ENCODE results near the gene PPP6R1. TPM values are rescaled to one million over a fixed set of nuclear protein-coding genes. Genes with fewer than 3 reads are reported as not detected.

The PPP6R1 gene
- polyA plus RNA-seq, 1 donor = 65.1 TPM

DNA sequence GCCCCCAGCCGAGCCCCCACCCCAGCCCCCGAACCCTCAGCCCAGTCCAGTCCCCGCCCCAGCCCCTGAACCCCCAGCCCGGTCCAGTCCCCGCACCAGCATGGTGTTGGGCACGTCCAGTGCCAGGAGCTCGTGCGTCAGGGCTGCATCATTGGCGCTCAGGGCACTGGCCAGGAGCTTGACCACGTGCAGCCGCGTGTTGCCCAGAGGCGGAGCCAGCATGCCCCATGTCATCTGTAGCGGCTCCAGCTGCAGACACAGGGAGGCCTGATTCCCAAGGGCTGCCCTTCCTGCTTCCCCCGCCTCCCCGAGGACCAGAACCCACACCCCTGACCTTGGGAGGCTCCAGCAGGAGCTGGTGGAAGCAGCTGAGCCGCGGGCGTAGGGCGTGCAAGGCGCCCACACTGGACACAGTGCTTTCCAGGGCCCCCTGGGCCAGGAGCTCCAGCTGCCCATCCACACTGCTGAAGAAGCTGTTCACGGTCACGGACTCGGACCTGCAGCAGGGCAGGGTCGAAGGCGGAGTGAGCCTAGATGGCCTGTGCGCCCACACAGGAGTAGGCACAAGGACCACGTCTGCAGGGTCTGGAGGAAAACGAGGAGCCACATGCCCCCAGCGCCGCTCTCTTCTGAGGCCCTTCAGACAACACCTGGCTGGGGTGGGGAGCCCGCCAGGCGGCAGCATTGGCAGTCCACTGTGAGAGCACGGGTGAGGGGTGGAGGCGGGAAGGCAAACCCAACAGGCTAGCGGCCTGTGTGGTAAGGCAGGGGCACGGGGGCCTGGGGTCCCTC is 17.5 kb downstream of the PPP6R1 start:
- H3K9me3 ChIP-seq (ENCODE audit: control insufficient read depth, low read depth, low read length) = no peaks in the 10 kb centered on the region
- no peak for DNase-seq
- no peaks in the 10 kb centered on the region for H3K27me3 ChIP-seq (ENCODE audit: control insufficient read depth, insufficient read depth, low read length)
- no peak overlapping the region for H3K27ac ChIP-seq (ENCODE audit: low read length)
- H3K4me3 ChIP-seq (ENCODE audit: low read length) = no peak overlapping the region
- no peaks in the 10 kb centered on the region for H3K4me1 ChIP-seq (ENCODE audit: control insufficient read depth, insufficient read depth, low read length)
- H3K36me3 ChIP-seq (ENCODE audit: control insufficient read depth, insufficient read depth, low read length) = peaks cover 90% of the 10 kb centered on the region
- WGBS (ENCODE audit: insufficient coverage, low lambda C conversion rate) = no CpG with 5 or more reads among the region's 37 CpGs

- Histone ChIP-seq H3K27ac (ENCODE audit: low read length) (no peak overlapping the region), H3K4me1 (ENCODE audit: control insufficient read depth, insufficient read depth, low read length) (no peaks in the 10 kb centered on the region), H3K4me3 (ENCODE audit: low read length) (no peak overlapping the region), H3K9me3 (ENCODE audit: control insufficient read depth, low read depth, low read length) (no peaks in the 10 kb centered on the region), H3K27me3 (ENCODE audit: control insufficient read depth, insufficient read depth, low read length) (no peaks in the 10 kb centered on the region), H3K36me3 (ENCODE audit: control insufficient read depth, insufficient read depth, low read length) (peaks cover 90% of the 10 kb centered on the region)
- no CpG with 5 or more reads among the region's 6 CpGs for WGBS (ENCODE audit: insufficient coverage, low lambda C conversion rate)
- DNase-seq = no peak
These were observed 18.1 kb downstream of the PPP6R1 start for GRCh38 chr19:55240713-55241020.

- Histone ChIP-seq H3K4me3 (ENCODE audit: low read length) (no peak overlapping the region), H3K36me3 (ENCODE audit: control insufficient read depth, insufficient read depth, low read length) (peaks cover 88% of the 10 kb centered on the region), H3K27ac (ENCODE audit: low read length) (no peak overlapping the region), H3K9me3 (ENCODE audit: control insufficient read depth, low read depth, low read length) (no peaks in the 10 kb centered on the region), H3K27me3 (ENCODE audit: control insufficient read depth, insufficient read depth, low read length) (no peaks in the 10 kb centered on the region), H3K4me1 (ENCODE audit: control insufficient read depth, insufficient read depth, low read length) (no peaks in the 10 kb centered on the region)
- WGBS (ENCODE audit: insufficient coverage, low lambda C conversion rate) = no CpG with 5 or more reads among the region's 12 CpGs
- no peak for DNase-seq
These were observed 19.8 kb downstream of the PPP6R1 start for GRCh38 chr19:55239004-55239403.

GRCh38 chr19:55238030-55238429 is 20.8 kb downstream of the PPP6R1 start:
- Histone ChIP-seq H3K27ac (ENCODE audit: low read length) (no peak overlapping the region), H3K27me3 (ENCODE audit: control insufficient read depth, insufficient read depth, low read length) (no peaks in the 10 kb centered on the region), H3K4me3 (ENCODE audit: low read length) (no peak overlapping the region), H3K9me3 (ENCODE audit: control insufficient read depth, low read depth, low read length) (no peaks in the 10 kb centered on the region), H3K4me1 (ENCODE audit: control insufficient read depth, insufficient read depth, low read length) (no peaks in the 10 kb centered on the region), H3K36me3 (ENCODE audit: control insufficient read depth, insufficient read depth, low read length) (peaks cover 81% of the 10 kb centered on the region)
- no peak for DNase-seq
- WGBS (ENCODE audit: insufficient coverage, low lambda C conversion rate) = no CpG with 5 or more reads among the region's 8 CpGs

GRCh38 chr19:55232986-55233385 is 25.8 kb downstream of the PPP6R1 start:
- WGBS (ENCODE audit: insufficient coverage, low lambda C conversion rate) = 92% methylated on average over 2 of the region's 5 CpGs
- no peak for DNase-seq
- peaks cover 34% of the 10 kb centered on the region for H3K4me1 ChIP-seq (ENCODE audit: control insufficient read depth, insufficient read depth, low read length)
- peaks cover 68% of the 10 kb centered on the region for H3K36me3 ChIP-seq (ENCODE audit: control insufficient read depth, insufficient read depth, low read length)
- H3K4me3 ChIP-seq (ENCODE audit: low read length) = no peak overlapping the region
- H3K9me3 ChIP-seq (ENCODE audit: control insufficient read depth, low read depth, low read length) = peaks cover 5% of the 10 kb centered on the region
- no peaks in the 10 kb centered on the region for H3K27me3 ChIP-seq (ENCODE audit: control insufficient read depth, insufficient read depth, low read length)
- no peak overlapping the region for H3K27ac ChIP-seq (ENCODE audit: low read length)

- H3K27ac ChIP-seq (ENCODE audit: low read length) = peak overlapping the region; percentile 58
- WGBS (ENCODE audit: insufficient coverage, low lambda C conversion rate) = no CpG with 5 or more reads among the region's 12 CpGs
- H3K36me3 ChIP-seq (ENCODE audit: control insufficient read depth, insufficient read depth, low read length) = peaks cover 64% of the 10 kb centered on the region
- peaks cover 5% of the 10 kb centered on the region for H3K9me3 ChIP-seq (ENCODE audit: control insufficient read depth, low read depth, low read length)
- peaks cover 38% of the 10 kb centered on the region for H3K4me1 ChIP-seq (ENCODE audit: control insufficient read depth, insufficient read depth, low read length)
- no peak overlapping the region for H3K4me3 ChIP-seq (ENCODE audit: low read length)
- no peaks in the 10 kb centered on the region for H3K27me3 ChIP-seq (ENCODE audit: control insufficient read depth, insufficient read depth, low read length)
- no peak for DNase-seq
These were observed 26.6 kb downstream of the PPP6R1 start for GRCh38 chr19:55232286-55232602.

DNA sequence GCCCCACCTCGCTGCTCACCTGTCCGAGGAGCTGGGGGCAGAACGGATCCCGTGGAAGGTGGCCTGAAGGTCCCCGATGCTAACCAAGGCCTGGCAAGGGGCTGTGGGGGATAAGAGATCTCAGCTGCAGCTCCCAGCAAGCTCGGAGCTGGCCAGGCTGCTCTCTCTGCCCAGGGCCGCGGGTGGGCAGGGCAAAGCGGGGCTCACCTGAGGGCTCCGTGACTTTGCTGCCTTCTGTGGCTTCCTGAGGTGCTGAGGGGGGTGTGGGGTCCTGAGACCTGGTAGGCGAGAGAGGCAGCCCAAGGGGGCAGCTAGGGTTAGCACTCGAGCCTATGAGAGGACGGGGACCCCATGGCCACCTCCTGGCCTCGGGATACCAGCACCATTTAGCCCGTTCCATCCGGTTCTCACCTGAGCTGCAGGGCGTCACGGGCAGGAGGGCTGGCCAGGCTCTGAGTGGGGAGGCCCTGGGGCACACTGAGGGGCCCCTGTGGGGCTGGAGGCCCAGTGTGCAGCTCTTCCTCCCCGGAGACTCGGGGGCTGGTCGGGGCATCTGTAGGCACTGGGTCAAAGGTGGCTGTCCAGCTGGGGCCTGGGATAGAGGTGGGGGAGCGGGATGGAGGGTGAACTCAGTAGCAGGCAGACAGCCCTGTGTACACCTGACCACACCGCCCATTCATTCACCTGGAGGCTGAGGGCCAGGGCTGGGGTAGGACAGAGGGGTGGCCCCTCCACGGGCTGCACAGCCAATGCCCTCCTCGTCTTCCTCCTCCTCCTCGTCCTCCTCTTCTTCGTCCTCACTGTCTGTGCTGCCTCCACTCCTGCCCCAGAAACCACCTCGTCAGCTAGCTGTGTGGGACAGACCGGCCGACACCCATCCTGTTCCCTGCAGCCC is 27.2 kb downstream of the PPP6R1 start:
- Histone ChIP-seq H3K9me3 (ENCODE audit: control insufficient read depth, low read depth, low read length) (peaks cover 5% of the 10 kb centered on the region), H3K4me3 (ENCODE audit: low read length) (peak overlapping the region; percentile 7), H3K27me3 (ENCODE audit: control insufficient read depth, insufficient read depth, low read length) (no peaks in the 10 kb centered on the region), H3K36me3 (ENCODE audit: control insufficient read depth, insufficient read depth, low read length) (peaks cover 62% of the 10 kb centered on the region), H3K4me1 (ENCODE audit: control insufficient read depth, insufficient read depth, low read length) (peaks cover 44% of the 10 kb centered on the region), H3K27ac (ENCODE audit: low read length) (peak overlapping the region; percentile 58)
- WGBS (ENCODE audit: insufficient coverage, low lambda C conversion rate) = no CpG with 5 or more reads among the region's 30 CpGs
- DNase-seq = peak; percentile 44 to 59

DNA sequence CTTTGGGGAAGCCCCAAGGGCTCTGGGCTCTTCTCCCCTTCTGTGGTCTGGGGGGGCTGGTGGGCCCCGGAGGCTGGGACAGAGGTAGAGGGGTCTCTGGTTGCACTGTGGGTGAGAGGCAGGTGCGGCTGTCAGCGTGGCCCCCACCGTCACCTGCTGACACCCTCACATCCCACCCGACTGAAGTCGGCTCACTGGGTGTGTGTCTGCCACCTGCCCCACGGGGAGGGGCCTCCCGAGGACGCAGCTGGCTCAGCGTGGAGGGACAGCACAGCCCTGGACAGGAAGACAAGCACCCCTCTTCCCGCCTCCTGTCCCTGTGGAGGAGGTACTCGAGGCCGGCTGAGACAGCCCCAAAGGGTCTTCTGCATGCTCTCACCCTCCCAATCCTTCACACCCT is 28.0 kb downstream of the PPP6R1 start:
- Histone ChIP-seq H3K4me1 (ENCODE audit: control insufficient read depth, insufficient read depth, low read length) (peaks cover 53% of the 10 kb centered on the region), H3K4me3 (ENCODE audit: low read length) (peak overlapping the region; percentile 7), H3K27ac (ENCODE audit: low read length) (peak overlapping the region; percentile 58), H3K9me3 (ENCODE audit: control insufficient read depth, low read depth, low read length) (peaks cover 5% of the 10 kb centered on the region), H3K27me3 (ENCODE audit: control insufficient read depth, insufficient read depth, low read length) (no peaks in the 10 kb centered on the region), H3K36me3 (ENCODE audit: control insufficient read depth, insufficient read depth, low read length) (peaks cover 62% of the 10 kb centered on the region)
- no CpG with 5 or more reads among the region's 13 CpGs for WGBS (ENCODE audit: insufficient coverage, low lambda C conversion rate)
- DNase-seq = no peak

GRCh38 chr19:55230329-55230728 is 28.5 kb downstream of the PPP6R1 start:
- Histone ChIP-seq H3K4me1 (ENCODE audit: control insufficient read depth, insufficient read depth, low read length) (peaks cover 57% of the 10 kb centered on the region), H3K27ac (ENCODE audit: low read length) (peak overlapping the region; percentile 86), H3K9me3 (ENCODE audit: control insufficient read depth, low read depth, low read length) (peaks cover 5% of the 10 kb centered on the region), H3K36me3 (ENCODE audit: control insufficient read depth, insufficient read depth, low read length) (peaks cover 65% of the 10 kb centered on the region), H3K4me3 (ENCODE audit: low read length) (no peak overlapping the region), H3K27me3 (ENCODE audit: control insufficient read depth, insufficient read depth, low read length) (no peaks in the 10 kb centered on the region)
- DNase-seq = no peak
- WGBS (ENCODE audit: insufficient coverage, low lambda C conversion rate) = no CpG with 5 or more reads among the region's 13 CpGs

- Histone ChIP-seq H3K9me3 (ENCODE audit: control insufficient read depth, low read depth, low read length) (peaks cover 5% of the 10 kb centered on the region), H3K4me1 (ENCODE audit: control insufficient read depth, insufficient read depth, low read length) (peaks cover 60% of the 10 kb centered on the region), H3K27ac (ENCODE audit: low read length) (peak overlapping the region; percentile 86), H3K4me3 (ENCODE audit: low read length) (no peak overlapping the region), H3K27me3 (ENCODE audit: control insufficient read depth, insufficient read depth, low read length) (no peaks in the 10 kb centered on the region), H3K36me3 (ENCODE audit: control insufficient read depth, insufficient read depth, low read length) (peaks cover 63% of the 10 kb centered on the region)
- DNase-seq = peak in 1 of 2 donors; percentile 50
- no CpG with 5 or more reads among the region's 17 CpGs for WGBS (ENCODE audit: insufficient coverage, low lambda C conversion rate)
These were observed 29.0 kb downstream of the PPP6R1 start for GRCh38 chr19:55229789-55230182.
